Smooth muscle cell (in vitro differentiated cells): ENCODE measurements around the gene MPND. TPM values are rescaled to one million over a fixed set of nuclear protein-coding genes. Genes with fewer than 3 reads are reported as not detected.

Experiments used
- DNase-seq: peaks from one replicate; lab custom pipeline; 2025; ENCODE audit not compliant: unreplicated experiment; lab: John Stamatoyannopoulos, UW
- H2AFZ ChIP-seq: fragments of 200-600 bp; sonication (generic); 2 replicates; pipeline ENCODE4 v1.6.0; 2016; ENCODE audit warnings: antibody characterized with exemption, low read depth, mild to moderate bottlenecking
- H3F3A ChIP-seq: fragments of 200-600 bp; sonication (generic); 2 replicates; pipeline ENCODE4 v1.6.0; 2017; ENCODE audit warnings: antibody characterized with exemption, low read depth
- H3K27ac ChIP-seq: fragments of 200-600 bp; sonication (generic); 2 replicates; pipeline ENCODE4 v1.5.1; 2016; ENCODE audit warnings: low read depth, mild to moderate bottlenecking
- H3K27me3 ChIP-seq: fragments of 200-600 bp; sonication (generic); 2 replicates; pipeline ENCODE4 v1.6.1; 2016; ENCODE audit warnings: low read depth, mild to moderate bottlenecking
- H3K36me3 ChIP-seq: fragments of 200-600 bp; sonication (generic); 2 replicates; pipeline ENCODE4 v1.5.1; 2016; ENCODE audit warnings: low read depth
- H3K4me1 ChIP-seq: fragments of 200-600 bp; sonication (generic); 2 replicates; pipeline ENCODE4 v1.5.1; 2016; ENCODE audit warnings: low read depth
- H3K4me2 ChIP-seq: fragments of 200-600 bp; sonication (generic); 2 replicates; pipeline ENCODE4 v1.6.0; 2016; ENCODE audit warnings: mild to moderate bottlenecking
- H3K4me3 ChIP-seq: fragments of 200-600 bp; sonication (generic); 2 replicates; pipeline ENCODE4 v1.5.1; 2016; ENCODE audit warnings: mild to moderate bottlenecking
- H3K79me2 ChIP-seq: fragments of 200-600 bp; sonication (generic); 2 replicates; pipeline ENCODE4 v1.6.0; 2016; ENCODE audit warnings: low read depth, mild to moderate bottlenecking
- H3K9ac ChIP-seq: fragments of 200-600 bp; sonication (generic); 2 replicates; pipeline ENCODE4 v1.6.0; 2016; ENCODE audit warnings: low read depth
- H3K9me3 ChIP-seq: fragments of 200-600 bp; sonication (generic); replicated peaks from 2 replicates; pipeline ENCODE4 v1.5.1; 2016; ENCODE audit warnings: low read depth
- H4K20me1 ChIP-seq: fragments of 200-600 bp; sonication (generic); 2 replicates; pipeline ENCODE4 v1.6.0; 2016; ENCODE audit warnings: low read depth
- CTCF ChIP-seq: fragments of 200-600 bp; sonication (generic); IDR thresholded peaks from 2 replicates; pipeline ENCODE4 v1.5.1; 2017; ENCODE audit warnings: borderline replicate concordance, mild to moderate bottlenecking, antibody characterized with exemption; ENCODE audit not compliant: insufficient read depth, poor library complexity, severe bottlenecking
- WGBS: methylation state at CpG from one replicate; pipeline ENCODE4 v1.1.7; 2016; ENCODE audit warnings: low lambda C conversion rate; 5-methylcytosine and 5-hydroxymethylcytosine counted together
- polyA plus RNA-seq: library from polyadenylated mRNA; unstranded; fragments of >200 nt; fragmentation: Nextera tagmentation; extraction: Ambion mirVana; gene quantifications from 2 replicates; pipeline ENCODE4 v1.2.1, GENCODE V29; 2016
- total RNA-seq: library from RNA; depleted of rRNA; stranded (reverse); fragments of >200 nt; gene quantifications from 2 replicates; pipeline ENCODE4 v1.2.3, GENCODE V29; 2014

The MPND gene
- total and polyA plus RNA-seq, 2 experiments from 2014 or later: 3.9 to 10.9 TPM

GRCh38 chr19:4310247-4311121 lies 32.9 kb upstream of the MPND start:
- no peak for DNase-seq
- H3F3A ChIP-seq: no peaks in the 10 kb centered on the region
- H3K4me1 ChIP-seq: no peaks in the 10 kb centered on the region
- 94% methylated on average over 22 of the region's 22 CpGs for WGBS
- H3K27me3 ChIP-seq: no peaks in the 10 kb centered on the region
- no peak overlapping the region for H3K27ac ChIP-seq
- no peaks in the 10 kb centered on the region for H3K36me3 ChIP-seq
- H4K20me1 ChIP-seq: no peaks in the 10 kb centered on the region
- no peak overlapping the region for H2AFZ ChIP-seq
- no peak for TF ChIP-seq CTCF
- no peaks in the 10 kb centered on the region for H3K79me2 ChIP-seq
- no peak overlapping the region for H3K4me2 ChIP-seq
- no peak overlapping the region for H3K4me3 ChIP-seq
- H3K9ac ChIP-seq: no peak overlapping the region
- H3K9me3 ChIP-seq: no peaks in the 10 kb centered on the region

- Histone ChIP-seq H2AFZ (no peak overlapping the region), H3K4me1 (no peaks in the 10 kb centered on the region), H3K79me2 (no peaks in the 10 kb centered on the region), H3K9me3 (no peaks in the 10 kb centered on the region), H3K4me2 (no peak overlapping the region), H3K4me3 (no peak overlapping the region), H3K36me3 (no peaks in the 10 kb centered on the region), H3K27me3 (no peaks in the 10 kb centered on the region), H3K9ac (no peak overlapping the region), H4K20me1 (no peaks in the 10 kb centered on the region), H3F3A (no peaks in the 10 kb centered on the region), H3K27ac (no peak overlapping the region)
- no peak for TF ChIP-seq CTCF
- DNase-seq: no peak
- 87% methylated on average over 12 of the region's 12 CpGs for WGBS
Measured at GRCh38 chr19:4313847-4314490, 29.4 kb upstream of the MPND start.

- H2AFZ ChIP-seq: no peak overlapping the region
- H3K4me2 ChIP-seq: no peak overlapping the region
- DNase-seq: no peak
- no peaks in the 10 kb centered on the region for H3K79me2 ChIP-seq
- H3F3A ChIP-seq: no peaks in the 10 kb centered on the region
- no peak overlapping the region for H3K9ac ChIP-seq
- no peaks in the 10 kb centered on the region for H3K27me3 ChIP-seq
- no peaks in the 10 kb centered on the region for H3K36me3 ChIP-seq
- no peaks in the 10 kb centered on the region for H3K4me1 ChIP-seq
- no peak overlapping the region for H3K4me3 ChIP-seq
- WGBS: 97% methylated on average over 9 of the region's 9 CpGs
- no peak for TF ChIP-seq CTCF
- H3K9me3 ChIP-seq: no peaks in the 10 kb centered on the region
- no peak overlapping the region for H3K27ac ChIP-seq
- no peaks in the 10 kb centered on the region for H4K20me1 ChIP-seq
Measured at GRCh38 chr19:4316956-4317355, 26.4 kb upstream of the MPND start.
